Suprapubic skin (tissue), 4 donors: Measurements from ENCODE around the gene PHF12. TPM values are rescaled to one million over a fixed set of nuclear protein-coding genes. Genes with fewer than 3 reads are reported as not detected.

Experiments used
- DNase-seq, 2 donors: peaks; one replicate each; pipeline ENCODE4 v3.0.0-alpha.2; 2019; ENCODE audit warnings: low spot score in 2 of 2
- H3K27ac ChIP-seq: fragments of 200-600 bp; sonication (generic); one replicate; pipeline ENCODE4 v1.5.1; 2019
- H3K27me3 ChIP-seq: fragments of 200-600 bp; sonication (generic); one replicate; pipeline ENCODE4 v1.5.1; 2019
- H3K36me3 ChIP-seq: fragments of 200-600 bp; sonication (generic); one replicate; pipeline ENCODE4 v1.5.1; 2019
- H3K4me1 ChIP-seq: fragments of 200-600 bp; sonication (generic); one replicate; pipeline ENCODE4 v1.5.1; 2019
- H3K4me3 ChIP-seq: fragments of 200-600 bp; sonication (generic); one replicate; pipeline ENCODE4 v1.5.1; 2019; ENCODE audit warnings: mild to moderate bottlenecking
- H3K9me3 ChIP-seq: fragments of 200-600 bp; sonication (generic); one replicate; pipeline ENCODE4 v1.5.1; 2019
- CTCF ChIP-seq, 2 donors: fragments of 200-600 bp in 1 of 2; fragments of 450-650 bp in 1 of 2; sonication (generic) in 1 of 2; IDR thresholded peaks; one replicate each; pipeline ENCODE4 v1.5.1; 2016 to 2019; ENCODE audit warnings: antibody characterized with exemption in 2 of 2, mild to moderate bottlenecking in 1 of 2, moderate library complexity in 1 of 2
- EP300 ChIP-seq: sonication (generic); formaldehyde crosslinking; IDR thresholded peaks from one replicate; pipeline ENCODE4 v1.6.1; 2017; ENCODE audit warnings: antibody characterized with exemption
- POLR2A ChIP-seq, 2 donors: fragments of 450-650 bp; IDR thresholded peaks; one replicate each; pipeline ENCODE4 v1.6.1; 2017; ENCODE audit warnings: antibody characterized with exemption in 2 of 2, mild to moderate bottlenecking in 2 of 2, moderate library complexity in 2 of 2
- POLR2AphosphoS5 ChIP-seq, 3 donors: sonication (generic); formaldehyde crosslinking; IDR thresholded peaks; one replicate each; pipeline ENCODE4 v1.6.1; 2017; ENCODE audit warnings: antibody characterized with exemption in 3 of 3
- WGBS: methylation state at CpG from one replicate; pipeline ENCODE4 v1.1.5; 2018; 5-methylcytosine and 5-hydroxymethylcytosine counted together
- total RNA-seq, 4 donors: library from RNA; depleted of rRNA; stranded (reverse); fragments of >200 nt; gene quantifications; one replicate each; pipeline ENCODE4 v1.1.0, GENCODE V29; 2016

The PHF12 gene
- total RNA-seq, 4 donors from 2014 or later, result 24.4 to 80.9 (median 35.4) TPM

GRCh38 chr17:28892024-28892423 is 59.3 kb downstream of the PHF12 start:
- Histone ChIP-seq H3K27me3 (no peaks in the 10 kb centered on the region), H3K9me3 (no peaks in the 10 kb centered on the region), H3K36me3 (no peaks in the 10 kb centered on the region), H3K4me1 (peaks cover 40% of the 10 kb centered on the region), H3K27ac (no peak overlapping the region), H3K4me3 (no peak overlapping the region)
- DNase-seq, result no peak
- WGBS, result 89% methylated on average over 4 of the region's 4 CpGs
- TF ChIP-seq EP300, result no peak
- TF ChIP-seq POLR2A (IDR thresholded peaks at IDR 0.05), result no peak
- no peak for TF ChIP-seq CTCF (IDR thresholded peaks at IDR 0.05)
- no peak for TF ChIP-seq POLR2AphosphoS5 (IDR thresholded peaks at IDR 0.05)

GRCh38 chr17:28891201-28891600 is 60.1 kb downstream of the PHF12 start:
- Histone ChIP-seq H3K27me3 (no peaks in the 10 kb centered on the region), H3K4me3 (no peak overlapping the region), H3K4me1 (peaks cover 34% of the 10 kb centered on the region), H3K36me3 (peaks cover 8% of the 10 kb centered on the region), H3K9me3 (no peaks in the 10 kb centered on the region), H3K27ac (no peak overlapping the region)
- TF ChIP-seq EP300, result no peak
- TF ChIP-seq CTCF (IDR thresholded peaks at IDR 0.05), result no peak
- TF ChIP-seq POLR2A (IDR thresholded peaks at IDR 0.05), result no peak
- no peak for TF ChIP-seq POLR2AphosphoS5 (IDR thresholded peaks at IDR 0.05)
- no peak for DNase-seq
- WGBS, result 93% methylated on average over 1 of the region's 1 CpG

GRCh38 chr17:28889996-28890395 is 61.3 kb downstream of the PHF12 start:
- no peak overlapping the region for H3K4me3 ChIP-seq
- peaks cover 19% of the 10 kb centered on the region for H3K36me3 ChIP-seq
- H3K9me3 ChIP-seq, result no peaks in the 10 kb centered on the region
- peaks cover 24% of the 10 kb centered on the region for H3K4me1 ChIP-seq
- no peak for DNase-seq
- no peak for TF ChIP-seq EP300
- no peak overlapping the region for H3K27ac ChIP-seq
- WGBS, result 75% methylated on average over 5 of the region's 5 CpGs
- no peaks in the 10 kb centered on the region for H3K27me3 ChIP-seq

- DNase-seq, result no peak
- Histone ChIP-seq H3K4me1 (peaks cover 19% of the 10 kb centered on the region), H3K36me3 (peaks cover 30% of the 10 kb centered on the region), H3K27ac (no peak overlapping the region), H3K9me3 (no peaks in the 10 kb centered on the region), H3K4me3 (no peak overlapping the region), H3K27me3 (no peaks in the 10 kb centered on the region)
- 89% methylated on average over 7 of the region's 7 CpGs for WGBS
- TF ChIP-seq EP300 (no peak), CTCF (IDR thresholded peaks at IDR 0.05) (no peak), POLR2AphosphoS5 (IDR thresholded peaks at IDR 0.05) (no peak), POLR2A (IDR thresholded peaks at IDR 0.05) (no peak)
Observed at GRCh38 chr17:28888832-28889231, 62.5 kb downstream of the PHF12 start.

- Histone ChIP-seq H3K4me1 (peaks cover 10% of the 10 kb centered on the region), H3K27ac (no peak overlapping the region), H3K9me3 (no peaks in the 10 kb centered on the region), H3K36me3 (peaks cover 39% of the 10 kb centered on the region), H3K27me3 (no peaks in the 10 kb centered on the region), H3K4me3 (no peak overlapping the region)
- 88% methylated on average over 9 of the region's 12 CpGs for WGBS
- no peak for DNase-seq
- TF ChIP-seq EP300 (no peak), CTCF (IDR thresholded peaks at IDR 0.05) (no peak), POLR2AphosphoS5 (IDR thresholded peaks at IDR 0.05) (no peak), POLR2A (IDR thresholded peaks at IDR 0.05) (no peak)
Observed at GRCh38 chr17:28887871-28888471, 63.3 kb downstream of the PHF12 start.

GRCh38 chr17:28885951-28886350 is 65.4 kb downstream of the PHF12 start:
- no peaks in the 10 kb centered on the region for H3K27me3 ChIP-seq
- TF ChIP-seq POLR2AphosphoS5 (IDR thresholded peaks at IDR 0.05) (no peak), EP300 (no peak), CTCF (IDR thresholded peaks at IDR 0.05) (no peak), POLR2A (IDR thresholded peaks at IDR 0.05) (no peak)
- H3K4me3 ChIP-seq, result no peak overlapping the region
- DNase-seq, result no peak
- no CpG with 5 or more reads among the region's 10 CpGs for WGBS
- H3K27ac ChIP-seq, result no peak overlapping the region
- peaks cover 59% of the 10 kb centered on the region for H3K36me3 ChIP-seq
- no peaks in the 10 kb centered on the region for H3K9me3 ChIP-seq
- H3K4me1 ChIP-seq, result peaks cover 5% of the 10 kb centered on the region
